T-cell (primary cell): ENCODE measurements around the gene TBC1D16. TPM values are rescaled to one million over a fixed set of nuclear protein-coding genes. Genes with fewer than 3 reads are reported as not detected.
A peak's percentile ranks its signal among the peaks of the same experiment; 100 is the strongest.

Source experiments
- ATAC-seq, 4 experiments: fragments of 200-7000 bp in 3 of 4; fragments of 150-1000 bp in 1 of 4; cut with Tn5 transposase; replicated peaks in 1 of 4; 1 replicate in 3 of 4; 2 replicates in 1 of 4; pipeline ENCODE4 v1.10.0; 2021; ENCODE audit warnings: moderate library complexity in 3 of 4, mild to moderate bottlenecking in 2 of 4, moderate number of reproducible peaks in 1 of 4
- CTCF ChIA-PET, 2 donors: fragments of 300-600 bp; sonication (Branson Sonifier 250); formaldehyde crosslinking; loops; one replicate each; lab custom pipeline; 2022; ENCODE audit warnings: antibody characterized with exemption in 2 of 2; lab: Charles Lee
- POLR2A ChIA-PET, 2 donors: fragments of 300-600 bp; sonication (Branson Sonifier 250); formaldehyde crosslinking; loops; one replicate each; lab custom pipeline; 2022; ENCODE audit warnings: antibody characterized with exemption in 2 of 2; lab: Charles Lee
- DNase-seq, 35 experiments: peaks; one replicate each; pipeline versions ENCODE4 v3.0.0 to v3.0.0-alpha.2; 2013 to 2023
- H3K27ac ChIP-seq: one replicate; pipeline ENCODE4 v1.5.1; 2013; ENCODE audit warnings: low read length
- H3K27me3 ChIP-seq, 2 experiments: replicated peaks in 1 of 2; 1 replicate in 1 of 2; 2 replicates in 1 of 2; pipeline versions ENCODE4 v1.6.1 to v1.7.0; 2013; ENCODE audit warnings: low read length in 1 of 2, mixed read lengths in 1 of 2; ENCODE audit not compliant: control insufficient read depth in 2 of 2, insufficient read depth in 2 of 2; ENCODE audit errors: extremely low read depth in 1 of 2
- H3K36me3 ChIP-seq, 2 donors: 1 replicate in 1 of 2; 2 replicates in 1 of 2; pipeline versions ENCODE4 v1.6.1 to v1.7.0; 2013; ENCODE audit warnings: low read length in 1 of 2; ENCODE audit not compliant: control insufficient read depth in 2 of 2, insufficient read depth in 1 of 2; ENCODE audit errors: extremely low read depth in 1 of 2
- H3K4me1 ChIP-seq, 2 experiments: 1 replicate in 1 of 2; 2 replicates in 1 of 2; pipeline versions ENCODE4 v1.6.1 to v1.7.0; 2013; ENCODE audit warnings: low read length in 2 of 2, mixed read lengths in 1 of 2; ENCODE audit not compliant: insufficient read depth in 2 of 2, control insufficient read depth in 1 of 2; ENCODE audit errors: extremely low read depth in 1 of 2
- H3K4me3 ChIP-seq, 2 donors: 1 replicate in 1 of 2; 2 replicates in 1 of 2; pipeline versions ENCODE4 v1.5.1 to v1.7.0; 2013; ENCODE audit warnings: mild to moderate bottlenecking in 2 of 2, low read length in 1 of 2, moderate library complexity in 1 of 2; ENCODE audit not compliant: control insufficient read depth in 1 of 2; ENCODE audit errors: extremely low read depth in 1 of 2
- H3K9me3 ChIP-seq: 2 replicates; pipeline ENCODE4 v1.7.0; 2013
- H3K27ac Mint-ChIP-seq, 2 donors: one replicate each; pipeline ENCODE4 v1.8.0; 2020 to 2021; ENCODE audit warnings: mild to moderate bottlenecking in 2 of 2, mixed read lengths in 2 of 2
- H3K27me3 Mint-ChIP-seq, 2 donors: one replicate each; pipeline ENCODE4 v1.8.0; 2021 to 2022; ENCODE audit warnings: mixed read lengths in 2 of 2
- H3K36me3 Mint-ChIP-seq: one replicate; pipeline ENCODE4 v1.8.0; 2021; ENCODE audit warnings: mixed read lengths
- H3K4me1 Mint-ChIP-seq, 3 donors: one replicate each; pipeline ENCODE4 v1.8.0; 2020 to 2022; ENCODE audit warnings: mixed read lengths in 3 of 3, mild to moderate bottlenecking in 1 of 3
- H3K4me3 Mint-ChIP-seq, 3 donors: one replicate each; pipeline ENCODE4 v1.8.0; 2020 to 2022; ENCODE audit warnings: mild to moderate bottlenecking in 3 of 3, mixed read lengths in 3 of 3, moderate library complexity in 3 of 3
- H3K9me3 Mint-ChIP-seq, 3 donors: one replicate each; pipeline ENCODE4 v1.8.0; 2020 to 2022; ENCODE audit warnings: mixed read lengths in 3 of 3
- WGBS: methylation state at CpG from one replicate; pipeline ENCODE4 v1.1.5; 2013; ENCODE audit warnings: missing lambda C conversion rate; ENCODE audit not compliant: insufficient coverage; 5-methylcytosine and 5-hydroxymethylcytosine counted together
- total RNA-seq, 35 experiments: library from RNA in 6 of 35; stranded (reverse) in 6 of 35; fragments of 120-200 nt in 1 of 35; gene quantifications; one replicate each; pipeline versions ENCODE4 v1.2.1 to v1.2.4 and lab custom pipeline; 2013 to 2026

The TBC1D16 gene
- total RNA-seq, 5 donors from 2014 or later (not counting 1 experiment from before 2014, with no cell fraction given): 1.9 to 6.1 (median 3.4) TPM

DNA sequence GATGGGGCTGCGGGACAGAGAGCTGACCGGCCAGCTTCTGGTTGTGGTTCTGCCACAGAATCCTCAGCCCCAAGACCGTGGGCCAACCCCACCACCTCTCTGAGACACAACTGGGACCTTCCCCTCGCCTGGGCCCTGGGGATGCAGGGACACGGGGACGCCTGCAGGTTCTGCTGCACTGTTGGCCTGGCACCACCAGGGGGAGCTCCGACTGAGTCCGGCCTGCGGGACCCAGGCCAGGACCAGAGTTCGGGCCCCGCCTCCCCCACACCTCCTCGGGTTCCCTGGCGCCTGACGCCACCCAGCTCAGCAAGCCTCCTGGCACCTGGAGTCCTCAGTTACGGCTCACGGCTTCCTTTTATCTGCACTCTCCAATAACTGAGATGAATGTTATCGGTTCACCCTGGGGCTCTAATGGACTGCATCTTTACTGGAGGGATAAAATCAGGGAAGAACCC lies 27.3 kb downstream of the TBC1D16 start:
- no peak overlapping the region for H3K27ac ChIP-seq
- no peak overlapping the region for H3K4me3 ChIP-seq
- Mint-ChIP-seq H3K4me1 (peaks cover 10 to 12% (median 10%) of the 10 kb centered on the region in 3 donors), H3K27me3 (no peaks in the 10 kb centered on the region), H3K9me3 (no peaks in the 10 kb centered on the region), H3K4me3 (no peak overlapping the region), H3K27ac (no peak overlapping the region), H3K36me3 (peaks cover 3% of the 10 kb centered on the region)
- POLR2A ChIA-PET: no interaction called here
- ATAC-seq: peak; percentile 78 to 87 (median 82)
- peaks cover 0 to 2% of the 10 kb centered on the region in 2 donors for H3K36me3 ChIP-seq
- 22% methylated on average over 16 of the region's 17 CpGs for WGBS
- H3K4me1 ChIP-seq: peaks cover 0 to 18% of the 10 kb centered on the region in 2 experiments
- H3K9me3 ChIP-seq: no peaks in the 10 kb centered on the region
- peak; percentile 24 to 81 (median 61) for DNase-seq
- CTCF ChIA-PET: interaction anchor here (0.6 to 1.6 kb wide), 6 partner anchors 11 to 263 kb away, joined by 3 to 15 read pairs (median 3); partner anchors contain the start of gene GAA (in 1 of the 2)
- peaks cover 0 to 12% of the 10 kb centered on the region in 2 experiments for H3K27me3 ChIP-seq

GRCh38 chr17:80007939-80008338 lies 27.7 kb downstream of the TBC1D16 start:
- peaks cover 3% of the 10 kb centered on the region for H3K36me3 Mint-ChIP-seq
- no peaks in the 10 kb centered on the region for H3K9me3 ChIP-seq
- no peak overlapping the region for H3K4me3 Mint-ChIP-seq
- WGBS: 78% methylated on average over 8 of the region's 10 CpGs
- no peaks in the 10 kb centered on the region for H3K9me3 Mint-ChIP-seq
- peaks cover 0 to 10% of the 10 kb centered on the region in 2 experiments for H3K27me3 ChIP-seq
- POLR2A ChIA-PET: no interaction called here
- peaks cover 0 to 2% of the 10 kb centered on the region in 2 donors for H3K36me3 ChIP-seq
- H3K27me3 Mint-ChIP-seq: no peaks in the 10 kb centered on the region
- H3K4me1 ChIP-seq: peaks cover 0 to 18% of the 10 kb centered on the region in 2 experiments
- DNase-seq (no peak), ATAC-seq (no peak)
- CTCF ChIA-PET: interaction anchor here (0.7 to 1.6 kb wide), 5 partner anchors 10 to 93 kb away, joined by 3 to 15 read pairs (median 3); partner anchors contain the start of gene GAA (in 1 of the 2)
- peaks cover 10 to 12% (median 10%) of the 10 kb centered on the region in 3 donors for H3K4me1 Mint-ChIP-seq
- no peak overlapping the region for H3K4me3 ChIP-seq
- H3K27ac Mint-ChIP-seq: no peak overlapping the region
- no peak overlapping the region for H3K27ac ChIP-seq

GRCh38 chr17:80006811-80007752 lies 28.6 kb downstream of the TBC1D16 start:
- Mint-ChIP-seq H3K27ac (no peak overlapping the region), H3K4me3 (no peak overlapping the region), H3K27me3 (no peaks in the 10 kb centered on the region), H3K4me1 (peaks cover 10 to 12% (median 10%) of the 10 kb centered on the region in 3 donors), H3K36me3 (no peaks in the 10 kb centered on the region), H3K9me3 (no peaks in the 10 kb centered on the region)
- Histone ChIP-seq H3K27ac (no peak overlapping the region), H3K36me3 (peaks cover 0 to 2% of the 10 kb centered on the region in 2 donors), H3K27me3 (peaks cover 0 to 9% of the 10 kb centered on the region in 2 experiments), H3K4me3 (no peak overlapping the region), H3K4me1 (peaks cover 0 to 18% of the 10 kb centered on the region in 2 experiments), H3K9me3 (no peaks in the 10 kb centered on the region)
- no peak for DNase-seq
- POLR2A ChIA-PET: interaction anchor here in 1 of 2 donors (0.6 kb wide), 1 partner anchor 16 kb away, joined by 3 read pairs; no protein-coding TSS in a partner anchor
- no peak for ATAC-seq
- 94% methylated on average over 20 of the region's 30 CpGs for WGBS
- CTCF ChIA-PET: interaction anchor here (0.6 to 1.1 kb wide), 3 partner anchors 10 to 1412 kb away, joined by 3 to 4 read pairs (median 4); no protein-coding TSS in a partner anchor

DNA sequence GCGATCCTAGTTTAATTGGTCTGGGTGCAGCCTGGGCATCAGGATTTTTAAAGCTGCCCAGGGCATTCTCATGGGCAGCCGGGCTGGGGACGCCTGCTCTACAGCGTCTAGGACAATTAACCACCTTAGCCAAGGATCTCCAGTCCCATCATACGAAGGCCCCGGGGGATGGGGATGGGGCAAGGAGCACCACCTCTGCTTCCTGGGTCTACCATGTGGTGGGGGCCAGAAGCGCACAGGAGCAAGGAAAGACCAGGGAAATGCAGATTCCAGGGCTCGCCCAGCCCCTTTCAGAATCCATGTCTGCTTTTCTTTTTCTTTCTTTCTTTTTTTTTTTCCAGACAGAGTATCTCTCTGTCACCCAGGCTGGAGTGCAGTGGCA lies 29.3 kb downstream of the TBC1D16 start:
- Histone ChIP-seq H3K9me3 (no peaks in the 10 kb centered on the region), H3K27ac (no peak overlapping the region), H3K4me3 (no peak overlapping the region), H3K27me3 (peaks cover 0 to 9% of the 10 kb centered on the region in 2 experiments), H3K36me3 (peaks cover 0 to 2% of the 10 kb centered on the region in 2 donors), H3K4me1 (peaks cover 0 to 18% of the 10 kb centered on the region in 2 experiments)
- WGBS: 60% methylated on average over 7 of the region's 8 CpGs
- CTCF ChIA-PET: interaction anchor here (0.6 to 1.1 kb wide), 2 partner anchors 10 to 1412 kb away, joined by 4 read pairs; no protein-coding TSS in a partner anchor
- Mint-ChIP-seq H3K27me3 (no peaks in the 10 kb centered on the region), H3K4me1 (peaks cover 10 to 12% (median 10%) of the 10 kb centered on the region in 3 donors), H3K27ac (peak overlapping the region in 1 of 2 donors; percentile 43), H3K36me3 (no peaks in the 10 kb centered on the region), H3K4me3 (peak overlapping the region in 1 of 3 donors; percentile 42), H3K9me3 (no peaks in the 10 kb centered on the region)
- no peak for DNase-seq
- ATAC-seq: no peak
- POLR2A ChIA-PET: no interaction called here

GRCh38 chr17:80005360-80006338 lies 30.0 kb downstream of the TBC1D16 start:
- ATAC-seq (peak; percentile 58 to 75 (median 68)), DNase-seq (peak in 34 of 35 experiments; percentile 11 to 80 (median 50))
- peaks cover 0 to 2% of the 10 kb centered on the region in 2 donors for H3K36me3 ChIP-seq
- H3K27ac Mint-ChIP-seq: peak overlapping the region in 1 of 2 donors; percentile 43
- H3K4me1 Mint-ChIP-seq: peaks cover 10 to 12% (median 10%) of the 10 kb centered on the region in 3 donors
- CTCF ChIA-PET: interaction anchor here (0.9 to 1.2 kb wide), 2 partner anchors 9 to 60 kb away, joined by 4 to 5 read pairs; no protein-coding TSS in a partner anchor
- peak overlapping the region in 1 of 3 donors; percentile 42 for H3K4me3 Mint-ChIP-seq
- no peak overlapping the region for H3K4me3 ChIP-seq
- H3K9me3 Mint-ChIP-seq: no peaks in the 10 kb centered on the region
- H3K36me3 Mint-ChIP-seq: no peaks in the 10 kb centered on the region
- no peaks in the 10 kb centered on the region for H3K9me3 ChIP-seq
- POLR2A ChIA-PET: interaction anchor here in 1 of 2 donors (0.7 kb wide), 1 partner anchor 1520 kb away, joined by 3 read pairs; no protein-coding TSS in a partner anchor
- H3K27ac ChIP-seq: no peak overlapping the region
- peaks cover 0 to 19% of the 10 kb centered on the region in 2 experiments for H3K4me1 ChIP-seq
- no peaks in the 10 kb centered on the region for H3K27me3 Mint-ChIP-seq
- WGBS: 51% methylated on average over 26 of the region's 37 CpGs
- H3K27me3 ChIP-seq: peaks cover 0 to 9% of the 10 kb centered on the region in 2 experiments
